PC-3 (cell line): Measurements from ENCODE around the gene EPHA10.

Experiments used
- CTCF ChIP-seq: fragments of 300-600 bp; sonication (generic); conservative IDR thresholded peaks from 2 replicates; pipeline ENCODE4 v1.5.1; 2017; ENCODE audit warnings: antibody characterized with exemption, low read depth, mild to moderate bottlenecking, low read length
- EZH2 ChIP-seq: fragments of 300-600 bp; sonication (generic); IDR thresholded peaks from one replicate; pipeline ENCODE4 v1.6.1; 2017; ENCODE audit warnings: antibody characterized with exemption, mild to moderate bottlenecking, low read length; ENCODE audit not compliant: unreplicated experiment
- EZH2phosphoT487 ChIP-seq: fragments of 300-600 bp; sonication (generic); IDR thresholded peaks from 2 replicates; pipeline ENCODE4 v1.6.1; 2018; ENCODE audit warnings: mild to moderate bottlenecking, antibody characterized with exemption, low read length, borderline replicate concordance

GRCh38 chr1:37764414-37764825 lies 500 bp downstream of the EPHA10 start:
- TF ChIP-seq CTCF (no peak), EZH2phosphoT487 (no peak), EZH2 (no peak)
